ENCODE results near the gene DDX49.
"Not testable (repeated sequence)": the region's sequence is repeated elsewhere in the genome, so short reads cannot be mapped to it uniquely, and the experiment has no call there.

Gene DDX49

GRCh38 chr19:18910801-18911436, 8.6 kb upstream of the DDX49 start:
- no peak for DNase-seq

- no peak for DNase-seq
These were observed 6.6 kb upstream of the DDX49 start for GRCh38 chr19:18912933-18913332.

GRCh38 chr19:18913466-18913865, 6.0 kb upstream of the DDX49 start:
- no peak for DNase-seq

- no peak for DNase-seq
These were observed 3.9 kb upstream of the DDX49 start for GRCh38 chr19:18915639-18916038.

- not testable (repeated sequence) for DNase-seq
These were observed 1.9 kb upstream of the DDX49 start for GRCh38 chr19:18917593-18917992.

GRCh38 chr19:18919900-18920214, 342 bp downstream of the DDX49 start:
- no peak for DNase-seq

- DNase-seq, result no peak
These were observed 885 bp downstream of the DDX49 start for GRCh38 chr19:18920400-18920799.

- DNase-seq, result no peak
These were observed 2.1 kb downstream of the DDX49 start for GRCh38 chr19:18921593-18921992.

- no peak for DNase-seq
These were observed 2.9 kb downstream of the DDX49 start for GRCh38 chr19:18922228-18922985.

- no peak for DNase-seq
These were observed 5.2 kb downstream of the DDX49 start for GRCh38 chr19:18924684-18925213.

GRCh38 chr19:18928018-18928805, 8.7 kb downstream of the DDX49 start:
- no peak for DNase-seq

GRCh38 chr19:18929311-18929710, 9.8 kb downstream of the DDX49 start:
- no peak for DNase-seq

GRCh38 chr19:18931316-18932162, 12.0 kb downstream of the DDX49 start:
- DNase-seq, result no peak

- DNase-seq, result peak; percentile 90
These were observed 12.8 kb downstream of the DDX49 start for GRCh38 chr19:18932216-18932841.

- DNase-seq, result no peak
These were observed 13.8 kb downstream of the DDX49 start for GRCh38 chr19:18933297-18933696.

- DNase-seq, result no peak
These were observed 19.6 kb downstream of the DDX49 start for GRCh38 chr19:18939163-18939562.

GRCh38 chr19:18939922-18940768, 20.6 kb downstream of the DDX49 start:
- no peak for DNase-seq

GRCh38 chr19:18940769-18941627, 21.5 kb downstream of the DDX49 start, which contains the start of gene HOMER3:
Gene HOMER3, minus strand, starts transcription at chr19:18941217. Its CDS starts 2,235 bp downstream, at chr19:18938982.
- peak; percentile 76 for DNase-seq

- DNase-seq, result no peak
These were observed 22.3 kb downstream of the DDX49 start for GRCh38 chr19:18941628-18942354.
